ENCODE measurements around the gene PRDX5.

The PRDX5 gene

DNA sequence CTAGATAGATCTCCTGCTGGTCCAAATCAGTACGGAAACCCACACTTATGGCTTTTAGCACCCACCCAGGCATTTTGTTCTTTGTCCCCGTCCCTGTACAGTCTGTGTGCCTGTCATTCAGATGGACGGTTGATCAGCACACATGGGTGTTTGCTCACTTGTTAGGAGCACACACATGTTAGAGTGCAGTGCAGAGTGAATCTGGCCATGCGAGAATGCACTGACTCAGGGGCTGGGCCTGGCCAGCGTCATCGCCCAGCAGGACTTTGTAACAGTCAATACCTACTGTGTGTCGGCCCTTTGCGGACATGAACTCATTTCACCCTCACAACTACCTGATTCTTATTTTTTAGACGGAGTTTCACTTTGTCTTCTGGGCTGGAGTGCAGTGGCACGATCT, 44.4 kb downstream of the PRDX5 start:
- DNase-seq (ENCODE audit: low spot score), result no peak

DNA sequence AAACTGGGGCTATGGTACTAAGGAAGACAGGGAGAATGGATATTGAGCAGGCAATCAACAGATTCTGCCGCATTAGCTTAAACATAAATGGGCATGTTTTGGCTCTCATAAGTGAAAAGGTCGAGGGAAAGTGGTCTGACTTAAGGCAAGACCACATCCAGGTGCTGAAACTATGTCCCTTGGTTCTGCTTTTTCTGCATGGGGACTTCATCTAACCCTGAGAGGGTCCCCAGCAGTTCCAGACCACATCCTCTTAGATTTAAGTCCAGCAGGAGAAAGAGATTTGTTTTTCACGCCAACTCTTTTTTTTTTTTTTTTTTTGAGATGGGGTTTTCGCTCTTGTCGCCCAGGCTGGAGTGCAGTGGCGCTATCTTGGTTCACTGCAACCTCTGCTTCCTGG, 46.5 kb downstream of the PRDX5 start:
- DNase-seq (ENCODE audit: low spot score), result no peak

GRCh38 chr11:64364911-64365310, 47.0 kb downstream of the PRDX5 start:
- DNase-seq (ENCODE audit: low spot score), result no peak

GRCh38 chr11:64366751-64367150, 48.8 kb downstream of the PRDX5 start:
- no peak for DNase-seq (ENCODE audit: low spot score)

GRCh38 chr11:64367931-64368672, 50.2 kb downstream of the PRDX5 start:
- no peak for DNase-seq (ENCODE audit: low spot score)

DNA sequence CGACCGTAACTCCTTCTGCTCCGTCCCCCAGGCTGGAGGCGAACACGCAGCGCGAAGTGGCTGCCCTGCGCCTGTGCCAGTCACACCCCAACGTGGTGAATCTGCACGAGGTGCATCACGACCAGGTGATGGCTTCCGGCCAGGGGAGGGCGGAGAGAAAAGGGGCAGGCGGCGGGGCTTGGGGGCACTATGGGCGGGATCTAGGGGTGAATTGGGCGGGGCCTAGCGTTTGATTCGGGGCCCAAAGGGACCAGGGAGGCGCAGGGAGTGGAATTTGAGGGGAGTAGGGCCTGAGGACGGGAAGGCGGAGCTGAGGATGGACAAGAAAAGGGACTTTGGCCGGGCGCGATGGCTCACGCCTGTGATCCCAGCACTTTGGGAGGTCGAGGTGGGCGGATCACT, 50.8 kb downstream of the PRDX5 start:
- no peak for DNase-seq (ENCODE audit: low spot score)

DNA sequence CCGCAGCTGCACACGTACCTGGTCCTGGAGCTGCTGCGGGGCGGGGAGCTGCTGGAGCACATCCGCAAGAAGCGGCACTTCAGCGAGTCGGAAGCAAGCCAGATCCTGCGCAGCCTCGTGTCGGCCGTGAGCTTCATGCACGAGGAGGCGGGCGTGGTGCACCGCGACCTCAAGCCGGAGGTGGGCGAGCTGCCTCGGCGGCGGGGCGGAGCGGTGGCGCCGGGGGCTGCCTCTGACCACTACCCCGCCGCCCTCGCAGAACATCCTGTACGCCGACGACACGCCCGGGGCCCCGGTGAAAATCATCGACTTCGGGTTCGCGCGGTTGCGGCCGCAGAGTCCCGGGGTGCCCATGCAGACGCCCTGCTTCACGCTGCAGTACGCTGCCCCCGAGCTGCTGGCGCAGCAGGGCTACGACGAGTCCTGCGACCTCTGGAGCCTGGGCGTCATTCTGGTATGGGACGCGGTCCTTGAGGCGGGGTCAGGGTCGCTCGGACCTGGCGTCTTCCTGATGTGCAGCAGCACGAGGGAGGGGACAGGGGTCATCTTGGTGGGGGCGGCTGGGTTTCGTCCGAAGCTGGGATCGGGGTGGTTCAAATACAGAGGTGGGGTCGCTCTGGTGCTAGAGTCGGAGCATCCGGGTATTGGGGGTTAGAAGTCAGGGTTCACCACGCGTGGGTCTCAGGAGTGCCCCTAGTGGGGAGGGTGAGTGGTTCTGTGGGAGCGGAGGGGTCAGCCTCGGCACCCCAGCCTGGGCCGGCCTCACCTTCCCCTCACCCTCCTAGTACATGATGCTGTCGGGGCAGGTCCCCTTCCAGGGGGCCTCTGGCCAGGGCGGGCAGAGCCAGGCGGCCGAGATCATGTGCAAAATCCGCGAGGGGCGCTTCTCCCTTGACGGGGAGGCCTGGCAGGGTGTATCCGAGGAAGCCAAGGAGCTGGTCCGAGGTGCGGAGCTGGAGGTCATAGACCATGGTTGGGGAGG, 51.8 kb downstream of the PRDX5 start:
- DNase-seq (ENCODE audit: low spot score), result no peak

GRCh38 chr11:64371201-64371600, 53.3 kb downstream of the PRDX5 start:
- no peak for DNase-seq (ENCODE audit: low spot score)
